Measurements from ENCODE around the gene SH3RF1. TPM values are rescaled to one million over a fixed set of nuclear protein-coding genes. Genes with fewer than 3 reads are reported as not detected.

The SH3RF1 gene
- total RNA-seq, 2 donors from 2014 or later: 17.1 to 17.4 TPM

DNA sequence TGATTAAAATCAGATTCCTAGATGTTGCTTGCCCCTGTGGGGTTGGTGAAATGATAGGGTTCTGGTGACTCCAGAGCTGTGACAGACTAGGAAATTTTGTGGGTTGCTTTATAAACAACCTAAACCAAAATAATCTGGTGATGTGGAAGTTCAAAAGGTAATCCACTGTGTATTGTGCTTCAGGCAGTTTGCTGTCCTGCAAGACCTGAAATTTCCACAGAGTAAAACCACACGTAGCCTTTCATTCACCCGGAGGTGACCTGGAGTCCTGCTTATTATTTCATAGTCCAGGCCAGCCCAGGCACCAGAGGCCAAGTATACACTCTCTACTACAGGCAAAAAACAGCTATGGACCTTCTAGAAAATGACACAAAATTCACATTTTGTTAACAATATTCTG is 146.1 kb downstream of the SH3RF1 start:
- 90 to 100% methylated on average over 2 of the region's 2 CpGs for WGBS, 2 donors
- H3K27ac ChIP-seq: no peak overlapping the region
- no peak overlapping the region for H3K4me3 ChIP-seq
- ATAC-seq (no peak), DNase-seq (no peak)
- H3K9me3 ChIP-seq: no peaks in the 10 kb centered on the region
- peaks cover 0 to 6% of the 10 kb centered on the region in 2 donors for H3K36me3 ChIP-seq (replicated peaks in 1 of 2; ENCODE audit: insufficient read depth in 1 of 2, low read depth in 2 of 2)
- peaks cover 9% of the 10 kb centered on the region for H3K4me1 ChIP-seq
- intact Hi-C loops (cut with DNase I): no loop called here
- H3K27me3 ChIP-seq: no peaks in the 10 kb centered on the region
- TF ChIP-seq POLR2A (IDR thresholded peaks at IDR 0.05): no peak
- TF ChIP-seq, protein P1, sequence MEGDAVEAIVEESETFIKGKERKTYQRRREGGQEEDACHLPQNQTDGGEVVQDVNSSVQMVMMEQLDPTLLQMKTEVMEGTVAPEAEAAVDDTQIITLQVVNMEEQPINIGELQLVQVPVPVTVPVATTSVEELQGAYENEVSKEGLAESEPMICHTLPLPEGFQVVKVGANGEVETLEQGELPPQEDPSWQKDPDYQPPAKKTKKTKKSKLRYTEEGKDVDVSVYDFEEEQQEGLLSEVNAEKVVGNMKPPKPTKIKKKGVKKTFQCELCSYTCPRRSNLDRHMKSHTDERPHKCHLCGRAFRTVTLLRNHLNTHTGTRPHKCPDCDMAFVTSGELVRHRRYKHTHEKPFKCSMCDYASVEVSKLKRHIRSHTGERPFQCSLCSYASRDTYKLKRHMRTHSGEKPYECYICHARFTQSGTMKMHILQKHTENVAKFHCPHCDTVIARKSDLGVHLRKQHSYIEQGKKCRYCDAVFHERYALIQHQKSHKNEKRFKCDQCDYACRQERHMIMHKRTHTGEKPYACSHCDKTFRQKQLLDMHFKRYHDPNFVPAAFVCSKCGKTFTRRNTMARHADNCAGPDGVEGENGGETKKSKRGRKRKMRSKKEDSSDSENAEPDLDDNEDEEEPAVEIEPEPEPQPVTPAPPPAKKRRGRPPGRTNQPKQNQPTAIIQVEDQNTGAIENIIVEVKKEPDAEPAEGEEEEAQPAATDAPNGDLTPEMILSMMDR (IDR thresholded peaks at IDR 0.05): no peak

DNA sequence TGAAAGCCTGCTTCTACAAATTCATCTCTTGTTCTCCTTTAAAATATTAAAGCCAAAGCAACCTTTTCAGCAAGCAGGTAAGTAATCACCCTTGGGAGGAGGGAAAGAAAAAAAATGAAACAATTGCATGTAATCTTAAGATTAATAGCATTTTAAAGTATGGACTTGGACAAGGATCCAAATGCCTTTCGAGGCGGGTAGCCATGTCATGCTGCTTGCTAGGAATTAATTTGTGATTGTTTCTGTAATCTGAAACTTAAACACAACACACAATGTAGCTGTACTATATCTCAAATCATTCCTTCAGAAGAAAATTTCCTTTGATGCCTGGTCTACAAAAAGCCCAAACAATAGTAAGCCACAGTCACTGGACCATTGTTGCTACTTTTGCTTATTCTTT is 148.3 kb downstream of the SH3RF1 start:
- no peak for TF ChIP-seq POLR2A (IDR thresholded peaks at IDR 0.05)
- TF ChIP-seq, protein P1 (IDR thresholded peaks at IDR 0.05): no peak
- Histone ChIP-seq H3K36me3 (replicated peaks in 1 of 2; ENCODE audit: insufficient read depth in 1 of 2, low read depth in 2 of 2) (peaks cover 0 to 6% of the 10 kb centered on the region in 2 donors), H3K4me3 (no peak overlapping the region), H3K4me1 (peaks cover 13% of the 10 kb centered on the region), H3K27ac (peak overlapping the region in 2 of 4 donors; percentile 8 to 22), H3K9me3 (no peaks in the 10 kb centered on the region), H3K27me3 (no peaks in the 10 kb centered on the region)
- DNase-seq (no peak), ATAC-seq (no peak)
- WGBS, 2 donors: 57 to 73% methylated on average over 2 of the region's 2 CpGs
- intact Hi-C loops (cut with DNase I): no loop called here

DNA sequence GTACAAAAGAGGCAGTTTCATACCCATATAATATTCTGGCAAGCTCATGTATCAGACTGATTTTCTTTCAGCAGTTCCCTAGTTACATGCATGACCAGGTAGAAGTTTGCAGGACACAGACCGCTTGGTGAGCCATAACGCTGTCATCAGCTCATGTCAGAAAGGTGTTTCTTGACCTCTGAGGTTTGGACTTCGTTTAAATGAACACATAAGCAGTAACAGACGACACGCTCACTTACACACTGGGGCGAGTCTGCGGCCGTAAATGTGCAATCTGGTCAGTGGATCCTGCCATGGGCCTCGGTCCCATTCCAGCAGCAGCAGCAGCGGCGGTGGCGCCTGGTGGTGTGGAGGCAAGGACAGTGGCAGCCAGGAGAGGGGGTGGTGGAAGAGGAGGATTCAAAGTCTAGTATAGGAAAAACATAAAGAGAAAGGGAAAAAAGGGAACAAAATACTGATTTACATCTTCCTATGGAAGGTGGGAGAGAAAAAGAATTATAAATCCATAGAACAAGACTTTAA is 148.8 kb downstream of the SH3RF1 start:
- no peak for ATAC-seq

DNA sequence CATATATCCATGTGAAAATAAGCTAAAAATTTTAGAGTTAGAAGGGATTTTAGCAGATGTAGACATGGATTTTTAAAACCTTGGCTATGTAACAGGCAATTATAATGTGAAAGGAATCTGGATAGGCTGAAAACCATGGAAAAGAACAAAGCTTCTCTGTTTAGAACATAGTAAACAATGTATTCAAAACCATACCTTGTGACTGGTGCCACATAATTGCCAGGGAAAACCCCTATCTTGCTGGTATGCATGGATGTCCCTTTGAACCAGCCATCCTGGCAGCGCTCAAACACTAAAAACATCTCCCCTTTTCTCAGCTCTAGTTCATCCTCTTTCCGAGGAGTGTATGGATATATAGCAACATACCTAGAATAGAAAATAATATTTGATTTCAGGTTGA is 150.1 kb downstream of the SH3RF1 start:
- H3K9me3 ChIP-seq: no peaks in the 10 kb centered on the region
- DNase-seq (no peak), ATAC-seq (no peak)
- 93 to 95% methylated on average over 2 of the region's 2 CpGs for WGBS, 2 donors
- intact Hi-C loops (cut with DNase I): no loop called here
- peaks cover 25% of the 10 kb centered on the region for H3K4me1 ChIP-seq
- no peak overlapping the region for H3K4me3 ChIP-seq
- no peaks in the 10 kb centered on the region for H3K27me3 ChIP-seq
- H3K36me3 ChIP-seq (replicated peaks in 1 of 2; ENCODE audit: insufficient read depth in 1 of 2, low read depth in 2 of 2): peaks cover 0 to 15% of the 10 kb centered on the region in 2 donors
- TF ChIP-seq, protein P1 (IDR thresholded peaks at IDR 0.05): no peak
- no peak for TF ChIP-seq POLR2A (IDR thresholded peaks at IDR 0.05)
- no peak overlapping the region for H3K27ac ChIP-seq

More for the DNA sequence above, 148.8 kb downstream of the SH3RF1 start:
- H3K27me3 ChIP-seq: no peaks in the 10 kb centered on the region
- peaks cover 13% of the 10 kb centered on the region for H3K4me1 ChIP-seq
- H3K4me3 ChIP-seq: no peak overlapping the region
- peak overlapping the region in 2 of 4 donors; percentile 8 to 22 for H3K27ac ChIP-seq
- H3K9me3 ChIP-seq: no peaks in the 10 kb centered on the region
- TF ChIP-seq POLR2A (IDR thresholded peaks at IDR 0.05): no peak
- TF ChIP-seq, protein P1 (IDR thresholded peaks at IDR 0.05): no peak
- WGBS, 2 donors: 88 to 95% methylated on average over 12 of the region's 12 CpGs
- DNase-seq: no peak
- intact Hi-C loops (cut with DNase I): no loop called here
- H3K36me3 ChIP-seq (replicated peaks in 1 of 2; ENCODE audit: insufficient read depth in 1 of 2, low read depth in 2 of 2): peaks cover 0 to 10% of the 10 kb centered on the region in 2 donors

DNA sequence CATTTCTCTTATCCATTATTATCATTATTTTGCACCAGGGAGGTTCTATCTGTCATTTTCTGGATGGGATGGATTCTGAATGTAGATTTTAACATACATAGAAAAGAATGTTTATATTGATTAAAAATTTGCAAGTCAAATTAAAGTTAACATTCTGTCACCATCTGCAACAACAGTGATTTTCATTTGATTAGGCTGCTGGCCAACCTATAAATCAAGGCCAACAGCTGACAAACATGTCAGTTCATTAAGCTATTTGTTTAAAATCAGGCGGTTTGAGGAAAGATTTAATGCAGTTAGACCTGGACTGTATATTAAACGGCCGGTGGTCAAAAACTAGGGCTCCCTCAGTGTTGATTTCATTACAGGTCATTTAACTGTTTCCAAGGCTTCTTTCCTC is 151.2 kb downstream of the SH3RF1 start:
- Histone ChIP-seq H3K27me3 (no peaks in the 10 kb centered on the region), H3K27ac (no peak overlapping the region), H3K4me3 (no peak overlapping the region), H3K4me1 (peaks cover 35% of the 10 kb centered on the region), H3K36me3 (replicated peaks in 1 of 2; ENCODE audit: insufficient read depth in 1 of 2, low read depth in 2 of 2) (peaks cover 0 to 15% of the 10 kb centered on the region in 2 donors), H3K9me3 (no peaks in the 10 kb centered on the region)
- intact Hi-C loops (cut with DNase I): no loop called here
- no peak for DNase-seq
- no peak for TF ChIP-seq POLR2A (IDR thresholded peaks at IDR 0.05)
- TF ChIP-seq, protein P1 (IDR thresholded peaks at IDR 0.05): no peak
- WGBS, 2 donors: 28 to 29% methylated on average over 3 of the region's 3 CpGs
- ATAC-seq: no peak

All from body of pancreas (tissue), 4 donors.